HCT116 (cell line): ENCODE results near the gene TNFRSF25. TPM values are rescaled to one million over a fixed set of nuclear protein-coding genes. Genes with fewer than 3 reads are reported as not detected.

Experiments
- ATAC-seq: fragments of 200-7000 bp; cut with Tn5 transposase; 2 replicates; pipeline ENCODE4 v1.9.1; 2020; ENCODE audit warnings: mild to moderate bottlenecking, moderate library complexity
- BruUV-seq: library from RNA; stranded (reverse); fragments of 400-500 nt; replicated peaks from 2 replicates; lab custom pipeline; 2021; lab: Mats Ljungman, UMichigan
- CTCF ChIA-PET: fragments of 300-600 bp; sonication (Branson Sonifier 250); formaldehyde crosslinking; loops from one replicate; lab custom pipeline; 2021; ENCODE audit warnings: antibody characterized with exemption; lab: Charles Lee
- POLR2A ChIA-PET: fragments of 300-600, 350-600 bp; sonication (Branson Sonifier 250); formaldehyde crosslinking; loops from one replicate; lab custom pipeline; 2021; ENCODE audit warnings: antibody characterized with exemption; lab: Charles Lee
- RAD21 ChIA-PET, 2 experiments: fragments of 300-600 bp; sonication (Branson Sonifier 250); formaldehyde crosslinking; loops; one replicate each; lab custom pipeline; 2023; ENCODE audit warnings: low total read pairs in 2 of 2; ENCODE audit not compliant: uncharacterized antibody in 2 of 2, unreplicated experiment in 2 of 2, low non-redundant PET in 1 of 2; lab: Charles Lee
- DNase-seq: peaks from one replicate; pipeline ENCODE4 v3.0.0-alpha.2; 2010; ENCODE audit warnings: low read depth, low spot score
- H2AFZ ChIP-seq: fragments of 200-600 bp; shearing (Covaris generic), sonication (generic); 2 replicates; pipeline ENCODE4 v1.6.1; 2017; ENCODE audit warnings: low read depth, mixed run types, mixed read lengths, antibody characterized with exemption, low read length; ENCODE audit not compliant: poor library complexity, severe bottlenecking
- H3K27ac ChIP-seq: 2 replicates; pipeline ENCODE4 v1.5.1; 2012; ENCODE audit warnings: low read depth, low read length
- H3K27me3 ChIP-seq: fragments of 200-600 bp; sonication (generic); 2 replicates; pipeline ENCODE4 v1.6.1; 2016; ENCODE audit warnings: mixed run types, low read length, mixed read lengths; ENCODE audit not compliant: insufficient read depth
- H3K36me3 ChIP-seq, 2 experiments: fragments of 200-500 bp in 1 of 2; fragments of 200-600 bp in 1 of 2; sonication (Bioruptor generic) in 1 of 2; sonication (generic) in 1 of 2; 2 replicates each; pipeline versions ENCODE4 v1.5.1 to v1.6.1; 2014 to 2016; ENCODE audit warnings: low read length in 2 of 2, inconsistent platforms in 1 of 2, mixed read lengths in 1 of 2, mixed run types in 1 of 2; ENCODE audit not compliant: insufficient read depth in 2 of 2, control insufficient read depth in 1 of 2
- H3K4me1 ChIP-seq, 2 experiments: fragments of 200-600 bp in 1 of 2; sonication (generic) in 1 of 2; 2 replicates each; pipeline versions ENCODE4 v1.5.1 to v1.6.1; 2012 to 2017; ENCODE audit warnings: low read length in 2 of 2, inconsistent platforms in 1 of 2, mild to moderate bottlenecking in 1 of 2, mixed read lengths in 1 of 2, mixed run types in 1 of 2, moderate library complexity in 1 of 2; ENCODE audit not compliant: insufficient read depth in 2 of 2, control insufficient read depth in 1 of 2
- H3K4me2 ChIP-seq: fragments of 200-600 bp; sonication (generic); 2 replicates; pipeline ENCODE4 v1.6.1; 2017; ENCODE audit warnings: mixed run types, low read length, mixed read lengths
- H3K4me3 ChIP-seq, 2 experiments: fragments of 200-600 bp in 1 of 2; sonication (generic) in 1 of 2; replicated peaks in 1 of 2; 2 replicates each; pipeline ENCODE4 v1.5.1; 2011 to 2016; ENCODE audit warnings: low read length in 2 of 2, control low read depth in 1 of 2, low read depth in 1 of 2, mild to moderate bottlenecking in 1 of 2, mixed read lengths in 1 of 2, mixed run types in 1 of 2
- H3K79me2 ChIP-seq: fragments of 200-600 bp; sonication (generic); 2 replicates; pipeline ENCODE4 v1.6.1; 2017; ENCODE audit warnings: mild to moderate bottlenecking, mixed run types, low read length, moderate library complexity, mixed read lengths; ENCODE audit not compliant: insufficient read depth
- H3K9ac ChIP-seq: fragments of 200-600 bp; sonication (generic); 2 replicates; pipeline ENCODE4 v1.6.1; 2016; ENCODE audit warnings: low read length, mixed read lengths
- H3K9me2 ChIP-seq: fragments of 200-600 bp; sonication (generic), shearing (Covaris generic); 2 replicates; pipeline ENCODE4 v1.6.1; 2017; ENCODE audit warnings: mixed run types, mild to moderate bottlenecking, moderate library complexity; ENCODE audit not compliant: insufficient read depth
- H3K9me3 ChIP-seq, 2 experiments: fragments of 200-500 bp in 1 of 2; fragments of 200-600 bp in 1 of 2; sonication (Bioruptor generic) in 1 of 2; sonication (generic) in 1 of 2; 2 replicates each; pipeline ENCODE4 v1.6.1; 2014 to 2017; ENCODE audit warnings: low read length in 2 of 2, mixed read lengths in 2 of 2, inconsistent platforms in 1 of 2, low read depth in 1 of 2, mild to moderate bottlenecking in 1 of 2, mixed run types in 1 of 2, moderate library complexity in 1 of 2; ENCODE audit not compliant: control insufficient read depth in 1 of 2, insufficient read depth in 1 of 2
- H4K20me1 ChIP-seq: fragments of 200-600 bp; sonication (generic), shearing (Covaris generic); 2 replicates; pipeline ENCODE4 v1.6.1; 2017; ENCODE audit warnings: mixed run types, mild to moderate bottlenecking, moderate library complexity; ENCODE audit not compliant: insufficient read depth
- CBX3 ChIP-seq: IDR thresholded peaks from 2 replicates; pipeline ENCODE4 v1.6.1; 2012; ENCODE audit warnings: low read depth
- CEBPB ChIP-seq: IDR thresholded peaks from 2 replicates; pipeline ENCODE4 v1.6.1; 2012; ENCODE audit warnings: low read depth
- EGR1 ChIP-seq: IDR thresholded peaks from 2 replicates; pipeline ENCODE4 v1.6.1; 2012; ENCODE audit warnings: low read depth
- ELF1 ChIP-seq: IDR thresholded peaks from 2 replicates; pipeline ENCODE4 v1.6.1; 2012; ENCODE audit warnings: low read depth, borderline replicate concordance
- EZH2 ChIP-seq: fragments of 200-600 bp; sonication (generic); IDR thresholded peaks from 2 replicates; pipeline ENCODE4 v1.6.1; 2017; ENCODE audit warnings: antibody characterized with exemption, mixed run types
- FOSL1 ChIP-seq: IDR thresholded peaks from 2 replicates; pipeline ENCODE4 v1.6.1; 2012; ENCODE audit warnings: low read depth
- MAX ChIP-seq: IDR thresholded peaks from 2 replicates; pipeline ENCODE4 v1.6.1; 2012
- POLR2A ChIP-seq: IDR thresholded peaks from 2 replicates; pipeline ENCODE4 v1.7.0; 2011; ENCODE audit warnings: borderline replicate concordance; ENCODE audit not compliant: insufficient read depth, insufficient read length; ENCODE audit errors: extremely low read depth
- POLR2AphosphoS5 ChIP-seq: IDR thresholded peaks from 2 replicates; pipeline ENCODE4 v1.6.1; 2011; ENCODE audit warnings: mild to moderate bottlenecking, low read depth, low read length, moderate library complexity
- SIN3A ChIP-seq: IDR thresholded peaks from 2 replicates; pipeline ENCODE4 v1.6.1; 2012; ENCODE audit warnings: low read depth
- YY1 ChIP-seq: IDR thresholded peaks from 2 replicates; pipeline ENCODE4 v1.6.1; 2011; ENCODE audit warnings: low read length, low read depth, moderate library complexity, mild to moderate bottlenecking; ENCODE audit not compliant: insufficient replicate concordance; ENCODE audit errors: extremely low read depth
- intact Hi-C: fragments of 100-400 bp; cut with micrococcal nuclease; formaldehyde crosslinking; loops from 2 replicates; pipeline ENCODE4 v1.10.0; 2022
- total RNA-seq: library from RNA; stranded (reverse); gene quantifications from one replicate; pipeline ENCODE4 v1.2.1, GENCODE V29; 2021; ENCODE audit not compliant: unreplicated experiment
- TF ChIP-seq, protein P1 (sequence below): IDR thresholded peaks from 2 replicates; pipeline ENCODE4 v1.6.1; 2012; ENCODE audit warnings: low read depth
- TF ChIP-seq, protein P2 (sequence below), 3 experiments: fragments of 200-600 bp in 1 of 3; sonication (generic) in 1 of 3; IDR thresholded peaks in 2 of 3; conservative IDR thresholded peaks in 1 of 3; 2 replicates each; pipeline ENCODE4 v1.5.1; 2012 to 2017; ENCODE audit warnings: low read depth in 2 of 3, low read length in 2 of 3, antibody characterized with exemption in 1 of 3, borderline replicate concordance in 1 of 3, control low read depth in 1 of 3, mild to moderate bottlenecking in 1 of 3, mixed read lengths in 1 of 3, mixed run types in 1 of 3, moderate library complexity in 1 of 3; ENCODE audit not compliant: insufficient read depth in 1 of 3
- TF ChIP-seq, protein P3 (sequence below): IDR thresholded peaks from 2 replicates; pipeline ENCODE4 v1.6.1; 2012

TNFRSF25 gene
- total RNA-seq, 1 experiment from 2014 or later, result 27.5 TPM

- H3K27me3 ChIP-seq, result no peaks in the 10 kb centered on the region
- CTCF ChIA-PET, result interaction anchor here (1.0 kb wide), 1 partner anchor 13 kb away, joined by 5 read pairs; the partner anchor contains the start of gene PLEKHG5
These were observed 38.1 kb upstream of the TNFRSF25 start for GRCh38 chr1:6503884-6504602.

More at GRCh38 chr1:6503884-6504602, 38.1 kb upstream of the TNFRSF25 start:
- TF ChIP-seq CBX3 (no peak), POLR2AphosphoS5 (no peak), ELF1 (no peak), CEBPB (no peak), YY1 (no peak), POLR2A (no peak), SIN3A (no peak), MAX (no peak), FOSL1 (no peak), EZH2 (no peak), EGR1 (no peak)
- TF ChIP-seq, protein P1, sequence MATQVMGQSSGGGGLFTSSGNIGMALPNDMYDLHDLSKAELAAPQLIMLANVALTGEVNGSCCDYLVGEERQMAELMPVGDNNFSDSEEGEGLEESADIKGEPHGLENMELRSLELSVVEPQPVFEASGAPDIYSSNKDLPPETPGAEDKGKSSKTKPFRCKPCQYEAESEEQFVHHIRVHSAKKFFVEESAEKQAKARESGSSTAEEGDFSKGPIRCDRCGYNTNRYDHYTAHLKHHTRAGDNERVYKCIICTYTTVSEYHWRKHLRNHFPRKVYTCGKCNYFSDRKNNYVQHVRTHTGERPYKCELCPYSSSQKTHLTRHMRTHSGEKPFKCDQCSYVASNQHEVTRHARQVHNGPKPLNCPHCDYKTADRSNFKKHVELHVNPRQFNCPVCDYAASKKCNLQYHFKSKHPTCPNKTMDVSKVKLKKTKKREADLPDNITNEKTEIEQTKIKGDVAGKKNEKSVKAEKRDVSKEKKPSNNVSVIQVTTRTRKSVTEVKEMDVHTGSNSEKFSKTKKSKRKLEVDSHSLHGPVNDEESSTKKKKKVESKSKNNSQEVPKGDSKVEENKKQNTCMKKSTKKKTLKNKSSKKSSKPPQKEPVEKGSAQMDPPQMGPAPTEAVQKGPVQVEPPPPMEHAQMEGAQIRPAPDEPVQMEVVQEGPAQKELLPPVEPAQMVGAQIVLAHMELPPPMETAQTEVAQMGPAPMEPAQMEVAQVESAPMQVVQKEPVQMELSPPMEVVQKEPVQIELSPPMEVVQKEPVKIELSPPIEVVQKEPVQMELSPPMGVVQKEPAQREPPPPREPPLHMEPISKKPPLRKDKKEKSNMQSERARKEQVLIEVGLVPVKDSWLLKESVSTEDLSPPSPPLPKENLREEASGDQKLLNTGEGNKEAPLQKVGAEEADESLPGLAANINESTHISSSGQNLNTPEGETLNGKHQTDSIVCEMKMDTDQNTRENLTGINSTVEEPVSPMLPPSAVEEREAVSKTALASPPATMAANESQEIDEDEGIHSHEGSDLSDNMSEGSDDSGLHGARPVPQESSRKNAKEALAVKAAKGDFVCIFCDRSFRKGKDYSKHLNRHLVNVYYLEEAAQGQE, result no peak
- TF ChIP-seq, protein P2, sequence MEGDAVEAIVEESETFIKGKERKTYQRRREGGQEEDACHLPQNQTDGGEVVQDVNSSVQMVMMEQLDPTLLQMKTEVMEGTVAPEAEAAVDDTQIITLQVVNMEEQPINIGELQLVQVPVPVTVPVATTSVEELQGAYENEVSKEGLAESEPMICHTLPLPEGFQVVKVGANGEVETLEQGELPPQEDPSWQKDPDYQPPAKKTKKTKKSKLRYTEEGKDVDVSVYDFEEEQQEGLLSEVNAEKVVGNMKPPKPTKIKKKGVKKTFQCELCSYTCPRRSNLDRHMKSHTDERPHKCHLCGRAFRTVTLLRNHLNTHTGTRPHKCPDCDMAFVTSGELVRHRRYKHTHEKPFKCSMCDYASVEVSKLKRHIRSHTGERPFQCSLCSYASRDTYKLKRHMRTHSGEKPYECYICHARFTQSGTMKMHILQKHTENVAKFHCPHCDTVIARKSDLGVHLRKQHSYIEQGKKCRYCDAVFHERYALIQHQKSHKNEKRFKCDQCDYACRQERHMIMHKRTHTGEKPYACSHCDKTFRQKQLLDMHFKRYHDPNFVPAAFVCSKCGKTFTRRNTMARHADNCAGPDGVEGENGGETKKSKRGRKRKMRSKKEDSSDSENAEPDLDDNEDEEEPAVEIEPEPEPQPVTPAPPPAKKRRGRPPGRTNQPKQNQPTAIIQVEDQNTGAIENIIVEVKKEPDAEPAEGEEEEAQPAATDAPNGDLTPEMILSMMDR (IDR thresholded peaks at IDR 0.05 in 2 of 3, conservative IDR thresholded peaks at IDR 0.05 in 1 of 3; ENCODE audit: borderline replicate concordance in 1 of 3, insufficient read depth in 1 of 3, low read depth in 2 of 3, low read length in 2 of 3), result no peak
- TF ChIP-seq, protein P3, sequence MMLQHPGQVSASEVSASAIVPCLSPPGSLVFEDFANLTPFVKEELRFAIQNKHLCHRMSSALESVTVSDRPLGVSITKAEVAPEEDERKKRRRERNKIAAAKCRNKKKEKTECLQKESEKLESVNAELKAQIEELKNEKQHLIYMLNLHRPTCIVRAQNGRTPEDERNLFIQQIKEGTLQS, result no peak
- H3K9me2 ChIP-seq, result no peaks in the 10 kb centered on the region
- H3K4me1 ChIP-seq, result no peaks in the 10 kb centered on the region; a peak in 1 of 4 replicates
- no peak overlapping the region for H3K9ac ChIP-seq
- no peak overlapping the region for H2AFZ ChIP-seq
- ChIA-PET RAD21 (no interaction called here), POLR2A (no interaction called here)
- no peaks in the 10 kb centered on the region for H3K9me3 ChIP-seq
- BruUV-seq, result no TSS peak
- no peaks in the 10 kb centered on the region for H4K20me1 ChIP-seq
- H3K27ac ChIP-seq, result no peak overlapping the region
- intact Hi-C loops, result no loop called here
- no peak overlapping the region for H3K4me2 ChIP-seq
- ATAC-seq (no peak), DNase-seq (no peak)
- no peaks in the 10 kb centered on the region for H3K36me3 ChIP-seq
- H3K79me2 ChIP-seq, result no peaks in the 10 kb centered on the region
- H3K4me3 ChIP-seq, result no peak overlapping the region
